Endothelial cell of umbilical vein (primary cell): ENCODE measurements around the gene PGA3.

Experiments used
- CTCF ChIP-seq, 2 donors: IDR thresholded peaks; 1 replicate in 1 of 2; 2 replicates in 1 of 2; pipeline ENCODE4 v1.5.1; 2011; ENCODE audit warnings: low read length in 2 of 2, mild to moderate bottlenecking in 2 of 2, moderate library complexity in 2 of 2, control low read depth in 1 of 2, inconsistent platforms in 1 of 2, low read depth in 1 of 2; ENCODE audit not compliant: insufficient read depth in 1 of 2; ENCODE audit errors: extremely low read depth in 1 of 2
- EZH2 ChIP-seq: IDR thresholded peaks from 2 replicates; pipeline ENCODE4 v1.6.1; 2012; ENCODE audit warnings: borderline replicate concordance, low read depth, mild to moderate bottlenecking, moderate library complexity, low read length, inconsistent platforms; ENCODE audit not compliant: severe bottlenecking
- GATA2 ChIP-seq: IDR thresholded peaks from 2 replicates; pipeline ENCODE4 v1.7.0; 2011; ENCODE audit warnings: low read depth, mild to moderate bottlenecking, moderate library complexity, mixed read lengths, low read length; ENCODE audit not compliant: insufficient read length, insufficient read depth
- JUN ChIP-seq: IDR thresholded peaks from 2 replicates; pipeline ENCODE4 v1.6.1; 2011; ENCODE audit warnings: borderline replicate concordance, low read depth; ENCODE audit not compliant: insufficient read length, insufficient read depth
- POLR2A ChIP-seq: IDR thresholded peaks from 2 replicates; pipeline ENCODE4 v1.6.1; 2012; ENCODE audit warnings: low read depth, mild to moderate bottlenecking, control low read depth, low read length
- POLR2AphosphoS5 ChIP-seq: IDR thresholded peaks from 2 replicates; pipeline ENCODE4 v1.6.1; 2012; ENCODE audit warnings: low read depth, mild to moderate bottlenecking, control low read depth, low read length, moderate library complexity; ENCODE audit not compliant: insufficient read depth

DNA sequence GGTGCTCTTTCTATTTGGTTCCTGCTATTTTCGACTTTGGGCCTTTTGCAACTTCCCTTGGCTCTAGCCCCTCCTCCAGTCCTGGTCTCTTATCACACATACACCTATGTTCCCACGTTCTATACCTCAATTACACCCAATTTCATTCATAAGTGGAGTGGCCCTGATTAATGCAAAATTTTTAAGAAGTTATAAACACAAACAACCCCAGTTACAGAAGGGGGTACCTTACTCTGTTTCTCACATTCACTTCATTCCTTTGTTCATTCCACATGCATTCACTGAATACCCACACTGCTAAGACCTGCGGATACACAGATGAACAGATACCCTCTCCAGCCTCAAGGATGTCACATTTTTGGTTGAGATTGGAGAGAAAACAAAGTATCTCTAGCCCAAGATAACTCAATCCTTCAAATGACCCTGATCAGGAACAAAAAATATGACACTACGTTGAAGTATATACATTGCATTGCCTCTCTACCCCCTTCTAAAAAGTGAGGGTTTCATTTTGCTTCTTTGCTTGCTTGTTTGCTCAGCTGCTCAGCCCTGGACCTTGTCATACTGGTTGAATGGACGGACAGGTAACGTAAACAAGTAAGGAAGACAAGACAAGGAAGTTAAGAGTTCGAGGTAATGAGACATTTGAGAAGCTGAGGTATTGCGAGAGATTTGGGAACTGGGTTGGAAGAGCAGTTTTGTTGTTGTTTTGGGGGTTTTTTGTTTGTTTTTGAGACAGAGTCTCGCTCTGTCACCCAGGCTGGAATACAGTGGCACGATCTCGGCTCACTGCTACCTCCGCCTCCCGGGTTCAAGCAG is 38.5 kb upstream of the PGA3 start:
- TF ChIP-seq POLR2A (no peak), CTCF (IDR thresholded peaks at IDR 0.05; ENCODE audit: extremely low read depth in 1 of 2, insufficient read depth in 1 of 2, low read depth in 1 of 2, low read length in 2 of 2) (no peak), JUN (no peak), POLR2AphosphoS5 (no peak), EZH2 (no peak), GATA2 (no peak)
